ENCODE data around the gene MFSD6. TPM values are rescaled to one million over a fixed set of nuclear protein-coding genes. Genes with fewer than 3 reads are reported as not detected.

MFSD6 gene
- polyA plus RNA-seq, 2 of the 4 experiments (the other 2 are of a cell fraction): 14.3 to 41.3 TPM

DNA sequence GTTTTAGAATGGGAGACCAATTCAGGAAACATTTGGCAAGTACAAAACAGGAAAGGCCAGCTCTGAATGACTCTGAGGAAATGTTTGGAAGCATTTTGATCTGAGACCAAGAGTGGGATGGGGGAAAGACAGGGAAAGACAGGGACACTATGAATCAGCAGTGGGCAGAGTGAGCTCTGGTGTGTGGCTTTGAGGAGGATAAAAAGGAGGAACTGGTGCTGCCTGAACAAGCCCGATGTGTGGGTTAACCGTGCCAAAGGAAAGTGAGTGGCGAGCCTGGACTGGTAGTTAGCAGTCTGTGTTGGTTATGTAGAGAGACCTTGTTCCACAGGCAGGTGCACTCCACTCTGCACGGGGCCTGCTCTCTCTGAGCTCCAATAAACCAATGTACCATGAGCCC is 5.3 kb downstream of the MFSD6 start:
- Histone ChIP-seq H3K4me1 (peaks cover 17% of the 10 kb centered on the region; the same call in 2 of the 3 replicates), H3K4me3 (no peak overlapping the region), H3K27ac (no peak overlapping the region), H3K4me2 (no peak overlapping the region), H3K9me3 (no peaks in the 10 kb centered on the region)
- DNase-seq (ENCODE audit: low read depth in 1 of 2, low spot score in 1 of 2) (no peak), FAIRE-seq (no peak), ATAC-seq (no peak)
- CTCF ChIA-PET: no interaction called here
- TF ChIP-seq CBX8 (IDR thresholded peaks at IDR 0.05) (no peak), SMC3 (IDR thresholded peaks at IDR 0.05) (no peak), ZSCAN20 (CRISPR knock-in tag; IDR thresholded peaks at IDR 0.05) (no peak), HOXB5 (CRISPR knock-in tag; IDR thresholded peaks at IDR 0.05) (no peak), NR3C1 (IDR thresholded peaks at IDR 0.05) (no peak), RNF2 (IDR thresholded peaks at IDR 0.05; ENCODE audit: borderline replicate concordance, low read depth) (no peak), POLR2AphosphoS2 (conservative IDR thresholded peaks at IDR 0.05; ENCODE audit: low read length) (no peak), TFCP2L1 (CRISPR knock-in tag; IDR thresholded peaks at IDR 0.05) (no peak), MAFK (IDR thresholded peaks at IDR 0.05; ENCODE audit: partially characterized antibody) (no peak), ZNF302 (CRISPR knock-in tag; IDR thresholded peaks at IDR 0.05) (no peak)
- TF ChIP-seq, protein P1, sequence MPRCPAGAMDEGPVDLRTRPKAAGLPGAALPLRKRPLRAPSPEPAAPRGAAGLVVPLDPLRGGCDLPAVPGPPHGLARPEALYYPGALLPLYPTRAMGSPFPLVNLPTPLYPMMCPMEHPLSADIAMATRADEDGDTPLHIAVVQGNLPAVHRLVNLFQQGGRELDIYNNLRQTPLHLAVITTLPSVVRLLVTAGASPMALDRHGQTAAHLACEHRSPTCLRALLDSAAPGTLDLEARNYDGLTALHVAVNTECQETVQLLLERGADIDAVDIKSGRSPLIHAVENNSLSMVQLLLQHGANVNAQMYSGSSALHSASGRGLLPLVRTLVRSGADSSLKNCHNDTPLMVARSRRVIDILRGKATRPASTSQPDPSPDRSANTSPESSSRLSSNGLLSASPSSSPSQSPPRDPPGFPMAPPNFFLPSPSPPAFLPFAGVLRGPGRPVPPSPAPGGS (IDR thresholded peaks at IDR 0.05): no peak
- WGBS (ENCODE audit: missing lambda C conversion rate): 89% methylated on average over 4 of the region's 4 CpGs
- POLR2A ChIA-PET: no interaction called here

DNA sequence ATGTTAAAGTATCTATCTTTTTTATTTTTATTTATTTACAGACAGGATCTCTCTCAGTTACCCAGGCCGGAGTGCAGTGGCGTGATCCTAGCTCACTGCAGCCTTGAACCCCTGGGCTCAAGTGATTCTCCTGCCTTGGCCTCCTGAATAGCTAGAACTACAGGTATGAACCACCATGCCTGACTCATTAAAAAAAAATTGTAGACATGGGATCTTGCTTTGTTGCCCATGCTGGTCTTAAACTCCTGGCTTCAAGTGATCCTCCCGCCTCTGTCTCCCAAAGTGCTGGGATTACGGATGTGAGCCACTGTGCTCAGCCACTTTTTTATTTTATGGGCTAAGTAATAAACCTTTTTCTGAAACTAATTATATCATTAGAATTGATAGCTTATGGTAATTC is 7.1 kb downstream of the MFSD6 start:
- no peak overlapping the region for H3K4me2 ChIP-seq
- CTCF ChIA-PET: interaction anchor here (1.2 kb wide), 1 partner anchor 9 kb away, joined by 3 read pairs; no protein-coding TSS in a partner anchor
- POLR2A ChIA-PET: no interaction called here
- H3K9me3 ChIP-seq: no peaks in the 10 kb centered on the region
- H3K4me3 ChIP-seq: no peak overlapping the region
- no peak for ATAC-seq
- H3K27ac ChIP-seq: no peak overlapping the region
- H3K4me1 ChIP-seq: peaks cover 8% of the 10 kb centered on the region; the same call in 2 of the 3 replicates
- TF ChIP-seq, protein P2, sequence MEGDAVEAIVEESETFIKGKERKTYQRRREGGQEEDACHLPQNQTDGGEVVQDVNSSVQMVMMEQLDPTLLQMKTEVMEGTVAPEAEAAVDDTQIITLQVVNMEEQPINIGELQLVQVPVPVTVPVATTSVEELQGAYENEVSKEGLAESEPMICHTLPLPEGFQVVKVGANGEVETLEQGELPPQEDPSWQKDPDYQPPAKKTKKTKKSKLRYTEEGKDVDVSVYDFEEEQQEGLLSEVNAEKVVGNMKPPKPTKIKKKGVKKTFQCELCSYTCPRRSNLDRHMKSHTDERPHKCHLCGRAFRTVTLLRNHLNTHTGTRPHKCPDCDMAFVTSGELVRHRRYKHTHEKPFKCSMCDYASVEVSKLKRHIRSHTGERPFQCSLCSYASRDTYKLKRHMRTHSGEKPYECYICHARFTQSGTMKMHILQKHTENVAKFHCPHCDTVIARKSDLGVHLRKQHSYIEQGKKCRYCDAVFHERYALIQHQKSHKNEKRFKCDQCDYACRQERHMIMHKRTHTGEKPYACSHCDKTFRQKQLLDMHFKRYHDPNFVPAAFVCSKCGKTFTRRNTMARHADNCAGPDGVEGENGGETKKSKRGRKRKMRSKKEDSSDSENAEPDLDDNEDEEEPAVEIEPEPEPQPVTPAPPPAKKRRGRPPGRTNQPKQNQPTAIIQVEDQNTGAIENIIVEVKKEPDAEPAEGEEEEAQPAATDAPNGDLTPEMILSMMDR (IDR thresholded peaks at IDR 0.05): no peak
- TF ChIP-seq CBX8 (IDR thresholded peaks at IDR 0.05): no peak
- TF ChIP-seq RARB (CRISPR knock-in tag; IDR thresholded peaks at IDR 0.05): no peak
- no peak for TF ChIP-seq RAD21 (conservative IDR thresholded peaks at IDR 0.05 in 1 of 2, IDR thresholded peaks at IDR 0.05 in 1 of 2)
- no peak for TF ChIP-seq ZFP36 (IDR thresholded peaks at IDR 0.05; ENCODE audit: borderline replicate concordance, partially characterized antibody)
- no peak for TF ChIP-seq FOSB (CRISPR knock-in tag; IDR thresholded peaks at IDR 0.05)
- no peak for TF ChIP-seq MAZ (IDR thresholded peaks at IDR 0.05; ENCODE audit: borderline replicate concordance, low read depth, low read length)
- TF ChIP-seq, protein P1 (IDR thresholded peaks at IDR 0.05): no peak
- FAIRE-seq: no peak
- DNase-seq (ENCODE audit: low read depth in 1 of 2, low spot score in 1 of 2): no peak
- 97% methylated on average over 4 of the region's 4 CpGs for WGBS (ENCODE audit: missing lambda C conversion rate)

DNA sequence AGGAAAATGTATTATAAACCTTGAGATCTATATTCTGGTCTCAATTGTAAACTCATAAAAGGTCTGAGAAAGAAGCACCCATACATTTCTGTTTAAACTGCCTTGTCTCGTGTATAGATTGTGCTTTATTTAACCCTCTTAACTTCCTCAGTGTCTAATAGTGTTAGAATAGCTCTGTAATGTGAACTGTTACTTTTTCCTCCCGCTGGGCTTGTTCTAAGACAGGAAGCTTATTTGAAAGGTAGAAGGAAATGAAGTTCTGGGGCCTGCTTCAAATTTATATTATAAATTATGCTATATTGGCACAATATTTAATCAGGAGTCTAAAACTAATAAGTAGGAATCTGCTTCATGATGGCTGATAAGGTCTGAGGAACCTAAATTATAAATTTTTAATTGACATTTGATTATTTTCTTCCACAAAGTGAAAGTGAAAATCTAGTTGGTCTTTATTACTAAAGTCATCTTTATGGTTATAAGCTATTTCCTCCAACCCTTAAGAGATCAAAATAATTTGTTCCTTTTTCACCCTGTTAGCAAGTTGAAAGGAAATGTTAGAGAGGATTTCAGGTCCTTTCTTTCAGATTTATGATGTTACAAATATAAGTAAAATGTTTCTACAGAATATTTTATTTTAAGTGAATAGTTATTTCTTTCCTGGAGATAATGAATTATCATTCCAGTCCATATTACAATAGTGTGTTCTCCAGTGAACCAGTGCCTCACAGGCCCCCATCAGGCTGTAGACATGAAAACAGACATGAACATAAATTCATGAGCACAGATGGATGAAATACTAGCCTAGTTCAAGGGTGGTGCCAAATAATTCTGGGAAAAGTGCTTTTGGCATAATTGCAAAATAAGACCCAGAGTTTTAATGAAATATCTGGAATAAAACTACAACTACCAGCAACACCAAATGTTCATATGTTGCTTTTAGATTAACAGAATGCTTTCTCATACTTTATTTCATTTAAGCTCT is 7.9 kb downstream of the MFSD6 start:
- CTCF ChIA-PET: no interaction called here

More for the DNA sequence above, 7.9 kb downstream of the MFSD6 start:
- WGBS (ENCODE audit: missing lambda C conversion rate): 83% methylated on average over 2 of the region's 2 CpGs
- H3K9me3 ChIP-seq: no peaks in the 10 kb centered on the region
- peaks cover 8% of the 10 kb centered on the region; the same call in 2 of the 3 replicates for H3K4me1 ChIP-seq
- POLR2A ChIA-PET: no interaction called here
- H3K4me2 ChIP-seq: no peak overlapping the region
- ATAC-seq (no peak), DNase-seq (ENCODE audit: low read depth in 1 of 2, low spot score in 1 of 2) (no peak), FAIRE-seq (no peak)
- H3K4me3 ChIP-seq: no peak overlapping the region
- peak; percentile 21 for TF ChIP-seq MAFK (IDR thresholded peaks at IDR 0.05; ENCODE audit: partially characterized antibody)
- no peak for TF ChIP-seq GATA3 (IDR thresholded peaks at IDR 0.05; ENCODE audit: borderline replicate concordance)
- no peak overlapping the region for H3K27ac ChIP-seq
